ENCODE results near the gene DENND1A. TPM values are rescaled to one million over a fixed set of nuclear protein-coding genes. Genes with fewer than 3 reads are reported as not detected.

Gene DENND1A
- total RNA-seq, 1 donor from 2014 or later, result 48.1 TPM

DNA sequence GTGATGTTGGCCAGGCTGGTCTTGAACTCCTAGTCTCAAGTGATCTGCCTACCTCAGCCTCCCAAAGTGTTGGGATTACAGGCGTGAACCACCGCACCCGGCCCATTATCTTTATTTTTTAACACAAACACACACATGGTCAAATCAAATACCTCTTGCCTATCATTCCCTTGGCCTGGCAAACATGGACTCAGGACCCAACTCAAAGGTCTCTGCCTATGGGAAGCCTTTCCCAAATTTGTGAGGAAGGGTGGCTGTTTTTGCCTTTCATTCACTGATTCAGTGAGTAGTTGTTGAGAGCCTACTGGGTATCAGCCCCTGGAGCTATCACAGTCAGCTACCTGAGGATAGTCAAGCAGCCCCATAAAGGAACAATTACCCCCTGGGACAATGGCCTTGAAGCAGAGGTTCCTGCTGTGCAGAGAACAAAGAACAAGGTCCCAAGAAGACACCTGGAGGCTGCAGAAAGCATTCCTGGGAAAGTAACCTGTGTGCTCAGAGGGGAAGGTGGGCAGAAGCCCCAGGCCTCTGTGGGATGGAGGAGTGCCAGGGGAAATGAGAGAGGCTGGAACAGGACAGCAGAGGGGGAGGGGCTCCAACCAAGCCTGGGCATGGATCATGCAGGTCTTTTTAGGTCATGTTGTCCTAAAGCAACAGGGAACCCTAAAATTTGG, 447.5 kb downstream of the DENND1A start:
- H3K4me3 Mint-ChIP-seq, result no peak overlapping the region
- TF ChIP-seq EZH2 (IDR thresholded peaks at IDR 0.05) (no peak), EZH2phosphoT487 (IDR thresholded peaks at IDR 0.05) (no peak)
- TF ChIP-seq, protein P1, sequence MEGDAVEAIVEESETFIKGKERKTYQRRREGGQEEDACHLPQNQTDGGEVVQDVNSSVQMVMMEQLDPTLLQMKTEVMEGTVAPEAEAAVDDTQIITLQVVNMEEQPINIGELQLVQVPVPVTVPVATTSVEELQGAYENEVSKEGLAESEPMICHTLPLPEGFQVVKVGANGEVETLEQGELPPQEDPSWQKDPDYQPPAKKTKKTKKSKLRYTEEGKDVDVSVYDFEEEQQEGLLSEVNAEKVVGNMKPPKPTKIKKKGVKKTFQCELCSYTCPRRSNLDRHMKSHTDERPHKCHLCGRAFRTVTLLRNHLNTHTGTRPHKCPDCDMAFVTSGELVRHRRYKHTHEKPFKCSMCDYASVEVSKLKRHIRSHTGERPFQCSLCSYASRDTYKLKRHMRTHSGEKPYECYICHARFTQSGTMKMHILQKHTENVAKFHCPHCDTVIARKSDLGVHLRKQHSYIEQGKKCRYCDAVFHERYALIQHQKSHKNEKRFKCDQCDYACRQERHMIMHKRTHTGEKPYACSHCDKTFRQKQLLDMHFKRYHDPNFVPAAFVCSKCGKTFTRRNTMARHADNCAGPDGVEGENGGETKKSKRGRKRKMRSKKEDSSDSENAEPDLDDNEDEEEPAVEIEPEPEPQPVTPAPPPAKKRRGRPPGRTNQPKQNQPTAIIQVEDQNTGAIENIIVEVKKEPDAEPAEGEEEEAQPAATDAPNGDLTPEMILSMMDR (IDR thresholded peaks at IDR 0.05), result no peak
- Histone ChIP-seq H3K79me2 (ENCODE audit: low read depth) (no peaks in the 10 kb centered on the region), H3K4me2 (no peak overlapping the region), H3K4me3 (no peak overlapping the region), H3F3A (ENCODE audit: low read depth) (no peaks in the 10 kb centered on the region), H3K36me3 (no peaks in the 10 kb centered on the region), H3K9me3 (ENCODE audit: low read depth) (no peaks in the 10 kb centered on the region), H3K9ac (no peak overlapping the region), H2AFZ (replicated peaks) (no peak overlapping the region), H3K27ac (no peak overlapping the region), H4K20me1 (ENCODE audit: low read depth) (peaks cover 23% of the 10 kb centered on the region), H3K27me3 (no peaks in the 10 kb centered on the region), H3K4me1 (peaks cover 25% of the 10 kb centered on the region)
- no peaks in the 10 kb centered on the region for H3K36me3 Mint-ChIP-seq
- DNase-seq (ENCODE audit: low spot score), result no peak
- peaks cover 20% of the 10 kb centered on the region for H3K4me1 Mint-ChIP-seq
- H3K27me3 Mint-ChIP-seq (ENCODE audit: insufficient read depth, low read depth), result peaks cover 9% of the 10 kb centered on the region
- no peaks in the 10 kb centered on the region for H3K9me3 Mint-ChIP-seq
- no peak overlapping the region for H3K27ac Mint-ChIP-seq

DNA sequence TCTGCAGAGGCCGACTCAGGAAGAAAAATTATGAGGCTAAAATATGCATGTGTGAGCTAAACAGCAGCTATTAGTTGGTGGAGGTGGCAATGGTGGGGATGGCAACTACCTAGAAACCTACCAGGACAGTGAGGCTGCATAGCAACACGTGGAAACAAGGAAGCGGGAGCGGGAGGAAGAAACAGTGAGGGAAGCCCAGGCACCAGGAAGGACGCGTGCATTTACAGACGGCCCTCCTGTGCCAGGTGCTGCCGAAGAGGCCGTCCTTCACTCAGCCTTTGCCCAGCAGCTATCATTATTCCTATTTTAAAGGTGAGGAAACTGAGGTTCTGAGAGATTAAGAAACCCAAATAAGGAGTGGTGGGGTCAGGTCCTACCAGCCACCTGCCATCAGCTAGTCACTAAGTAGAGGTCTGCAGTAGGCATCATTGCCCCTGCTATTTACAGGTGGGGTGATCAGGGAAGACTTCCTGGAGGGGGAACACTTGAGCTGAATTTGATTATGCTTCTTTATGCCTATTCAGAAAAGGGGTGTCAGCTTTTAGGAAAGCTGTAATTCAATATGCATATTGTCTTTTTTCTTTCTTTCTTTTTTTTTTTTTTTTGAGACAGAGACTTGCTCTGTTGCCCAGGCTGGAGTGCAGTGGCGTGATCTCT, 448.6 kb downstream of the DENND1A start:
- H3K27me3 Mint-ChIP-seq (ENCODE audit: insufficient read depth, low read depth), result peaks cover 4% of the 10 kb centered on the region
- no peak overlapping the region for H3K4me3 Mint-ChIP-seq
- Histone ChIP-seq H3K36me3 (no peaks in the 10 kb centered on the region), H3K27me3 (no peaks in the 10 kb centered on the region), H3K4me3 (no peak overlapping the region), H3F3A (ENCODE audit: low read depth) (no peaks in the 10 kb centered on the region), H2AFZ (replicated peaks) (no peak overlapping the region), H3K4me2 (no peak overlapping the region), H3K79me2 (ENCODE audit: low read depth) (no peaks in the 10 kb centered on the region), H4K20me1 (ENCODE audit: low read depth) (peaks cover 23% of the 10 kb centered on the region), H3K9ac (no peak overlapping the region), H3K27ac (no peak overlapping the region), H3K9me3 (ENCODE audit: low read depth) (no peaks in the 10 kb centered on the region), H3K4me1 (peaks cover 25% of the 10 kb centered on the region)
- H3K36me3 Mint-ChIP-seq, result no peaks in the 10 kb centered on the region
- H3K27ac Mint-ChIP-seq, result no peak overlapping the region
- DNase-seq (ENCODE audit: low spot score), result no peak
- H3K4me1 Mint-ChIP-seq, result peaks cover 16% of the 10 kb centered on the region
- H3K9me3 Mint-ChIP-seq, result no peaks in the 10 kb centered on the region
- no peak for TF ChIP-seq EZH2 (IDR thresholded peaks at IDR 0.05)
- TF ChIP-seq EZH2phosphoT487 (IDR thresholded peaks at IDR 0.05), result no peak
- TF ChIP-seq, protein P1 (IDR thresholded peaks at IDR 0.05), result no peak

DNA sequence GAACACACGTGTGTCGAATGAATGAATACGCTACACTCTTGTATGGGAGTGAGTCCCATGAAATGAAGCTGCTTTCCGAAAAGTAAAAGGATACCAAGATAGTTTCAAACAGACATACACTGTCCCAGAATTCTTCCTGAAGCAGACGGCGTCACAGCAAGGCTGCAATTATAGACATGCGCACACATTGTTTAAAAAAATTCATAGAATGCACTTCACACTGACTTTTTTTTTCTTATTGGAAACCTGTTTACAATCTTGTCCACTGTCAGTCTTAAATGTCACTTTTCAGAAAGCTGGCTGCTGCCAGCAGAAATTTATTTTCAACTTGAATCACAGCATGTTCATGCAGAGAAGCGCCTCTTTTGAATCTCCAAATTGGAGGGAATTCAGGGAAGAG, 449.1 kb downstream of the DENND1A start:
- no peak overlapping the region for H3K4me2 ChIP-seq
- H3K9me3 ChIP-seq (ENCODE audit: low read depth), result no peaks in the 10 kb centered on the region
- no peaks in the 10 kb centered on the region for H3K36me3 Mint-ChIP-seq
- no peaks in the 10 kb centered on the region for H3K79me2 ChIP-seq (ENCODE audit: low read depth)
- no peak overlapping the region for H3K4me3 Mint-ChIP-seq
- peaks cover 23% of the 10 kb centered on the region for H4K20me1 ChIP-seq (ENCODE audit: low read depth)
- TF ChIP-seq EZH2phosphoT487 (IDR thresholded peaks at IDR 0.05), result no peak
- TF ChIP-seq, protein P1 (IDR thresholded peaks at IDR 0.05), result no peak
- no peak for TF ChIP-seq EZH2 (IDR thresholded peaks at IDR 0.05)
- peaks cover 16% of the 10 kb centered on the region for H3K4me1 Mint-ChIP-seq
- no peaks in the 10 kb centered on the region for H3K27me3 ChIP-seq
- H3K9ac ChIP-seq, result no peak overlapping the region
- H3K9me3 Mint-ChIP-seq, result no peaks in the 10 kb centered on the region
- no peak overlapping the region for H2AFZ ChIP-seq (replicated peaks)
- no peak for DNase-seq (ENCODE audit: low spot score)
- H3K27ac Mint-ChIP-seq, result no peak overlapping the region
- peaks cover 4% of the 10 kb centered on the region for H3K27me3 Mint-ChIP-seq (ENCODE audit: insufficient read depth, low read depth)
- H3F3A ChIP-seq (ENCODE audit: low read depth), result no peaks in the 10 kb centered on the region
- no peaks in the 10 kb centered on the region for H3K36me3 ChIP-seq
- H3K4me3 ChIP-seq, result no peak overlapping the region
- H3K4me1 ChIP-seq, result peaks cover 25% of the 10 kb centered on the region
- no peak overlapping the region for H3K27ac ChIP-seq
